GM19463 (cell line): ENCODE results near the gene MLIP.

Source experiments
- ATAC-seq: cut with Tn5 transposase; IDR thresholded peaks from one replicate; pipeline ENCODE4 v1.9.1; 2021; ENCODE audit warnings: mild to moderate bottlenecking, moderate library complexity; ENCODE audit not compliant: unreplicated experiment

The MLIP gene

GRCh38 chr6:54096811-54097210, 14.4 kb upstream of the MLIP start:
- ATAC-seq = no peak

- ATAC-seq = no peak
Measured at GRCh38 chr6:54097753-54098152, 13.5 kb upstream of the MLIP start.

GRCh38 chr6:54098450-54099044, 12.7 kb upstream of the MLIP start:
- ATAC-seq = no peak

- ATAC-seq = no peak
Measured at GRCh38 chr6:54099225-54099624, 12.0 kb upstream of the MLIP start.

- ATAC-seq = peak; percentile 81
Measured at GRCh38 chr6:54100411-54101006, 10.7 kb upstream of the MLIP start.

GRCh38 chr6:54102238-54102637, 9.0 kb upstream of the MLIP start:
- no peak for ATAC-seq

GRCh38 chr6:54103497-54103896, 7.7 kb upstream of the MLIP start:
- ATAC-seq = no peak

GRCh38 chr6:54106727-54107126, 4.5 kb upstream of the MLIP start:
- no peak for ATAC-seq

- ATAC-seq = no peak
Measured at GRCh38 chr6:54107470-54108090, 3.7 kb upstream of the MLIP start.

- ATAC-seq = no peak
Measured at GRCh38 chr6:54108271-54108670, 3.0 kb upstream of the MLIP start.

GRCh38 chr6:54109586-54109985, 1.7 kb upstream of the MLIP start:
- ATAC-seq = no peak

- ATAC-seq = no peak
Measured at GRCh38 chr6:54112151-54112650, 958 bp downstream of the MLIP start.

- ATAC-seq = no peak
Measured at GRCh38 chr6:54114991-54115390, 3.7 kb downstream of the MLIP start.

GRCh38 chr6:54115966-54116365, 4.7 kb downstream of the MLIP start:
- ATAC-seq = no peak

- ATAC-seq = no peak
Measured at GRCh38 chr6:54118117-54118516, 6.9 kb downstream of the MLIP start.

- ATAC-seq = no peak
Measured at GRCh38 chr6:54125493-54125892, 14.2 kb downstream of the MLIP start.

GRCh38 chr6:54130179-54130578, 18.9 kb downstream of the MLIP start:
- no peak for ATAC-seq

GRCh38 chr6:54132587-54132986, 21.3 kb downstream of the MLIP start:
- no peak for ATAC-seq

- no peak for ATAC-seq
Measured at GRCh38 chr6:54133186-54133585, 21.9 kb downstream of the MLIP start.

GRCh38 chr6:54134935-54135334, 23.7 kb downstream of the MLIP start:
- no peak for ATAC-seq

- ATAC-seq = no peak
Measured at GRCh38 chr6:54135665-54136369, 24.6 kb downstream of the MLIP start.

GRCh38 chr6:54138795-54139194, 27.6 kb downstream of the MLIP start:
- no peak for ATAC-seq
